Germinal center (tissue), 1 donor: ENCODE measurements around the gene PLK3.
A peak's percentile ranks its signal among the peaks of the same experiment; 100 is the strongest.
"Not testable (repeated sequence)": the region's sequence is repeated elsewhere in the genome, so short reads cannot be mapped to it uniquely, and the experiment has no call there.

Source experiments
- DNase-seq: peaks from one replicate; pipeline ENCODE4 v3.0.0; 2012; ENCODE audit warnings: mixed read lengths, low spot score

The PLK3 gene

DNA sequence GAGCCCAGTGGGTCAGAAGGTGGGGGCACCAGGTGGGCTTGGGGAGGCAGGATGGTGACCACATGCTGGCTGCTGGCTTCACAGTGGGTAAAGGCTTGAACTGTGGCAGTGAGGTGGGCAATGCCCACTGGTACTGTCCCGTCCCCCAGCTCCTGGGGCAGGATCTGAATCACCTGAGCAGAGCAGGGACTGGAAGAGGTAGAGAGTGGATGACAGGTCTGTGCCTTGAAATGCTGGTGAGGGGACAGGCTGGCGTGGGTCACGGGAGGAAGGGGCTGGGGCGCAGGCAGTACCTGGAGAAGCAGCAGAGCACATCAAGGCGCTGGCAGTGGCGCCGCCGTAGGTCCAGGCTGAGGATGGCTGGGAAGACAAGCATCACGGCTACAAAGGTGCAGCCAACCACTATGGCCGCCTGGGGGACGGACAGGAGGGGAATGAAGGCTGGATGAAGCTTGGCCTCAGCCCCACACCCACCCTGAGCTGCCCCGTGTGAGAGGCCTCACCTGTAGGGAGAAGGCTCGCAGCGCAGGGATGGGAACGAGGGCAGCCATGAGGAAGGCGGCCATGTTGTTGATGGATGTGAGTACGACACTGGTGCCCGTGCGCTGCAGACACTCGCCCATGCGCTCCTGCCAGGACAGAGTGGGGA lies 27.9 kb downstream of the PLK3 start:
- DNase-seq, result no peak

DNA sequence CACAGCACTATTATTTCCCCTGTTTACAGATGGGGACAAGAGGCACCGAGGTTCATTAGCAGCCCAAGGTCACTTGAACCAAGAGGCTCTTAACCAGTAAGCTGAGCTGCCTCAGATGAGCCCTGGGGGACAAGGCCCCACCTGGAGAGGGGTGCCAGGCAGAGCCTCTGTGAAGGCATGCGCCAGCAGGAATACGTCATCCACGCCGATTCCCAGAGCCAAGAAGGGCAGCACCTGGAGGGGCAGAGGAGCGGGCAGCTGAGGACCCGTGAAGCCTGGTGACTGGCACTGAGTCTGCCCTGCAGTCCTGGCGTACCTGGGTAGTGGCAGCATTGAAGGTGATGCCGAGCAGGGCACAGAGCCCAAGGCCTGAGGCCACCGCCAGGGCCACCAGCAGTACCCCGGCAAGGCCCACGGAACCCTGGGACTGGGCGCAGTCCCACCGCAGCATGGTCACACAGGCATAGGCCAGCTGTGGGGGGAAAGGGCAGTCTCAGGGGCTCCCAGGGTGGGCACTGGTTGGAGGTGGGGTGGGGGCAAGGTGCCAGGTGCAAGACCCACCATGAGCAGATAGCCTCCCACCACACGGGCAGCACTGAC lies 28.8 kb downstream of the PLK3 start:
- DNase-seq, result no peak

DNA sequence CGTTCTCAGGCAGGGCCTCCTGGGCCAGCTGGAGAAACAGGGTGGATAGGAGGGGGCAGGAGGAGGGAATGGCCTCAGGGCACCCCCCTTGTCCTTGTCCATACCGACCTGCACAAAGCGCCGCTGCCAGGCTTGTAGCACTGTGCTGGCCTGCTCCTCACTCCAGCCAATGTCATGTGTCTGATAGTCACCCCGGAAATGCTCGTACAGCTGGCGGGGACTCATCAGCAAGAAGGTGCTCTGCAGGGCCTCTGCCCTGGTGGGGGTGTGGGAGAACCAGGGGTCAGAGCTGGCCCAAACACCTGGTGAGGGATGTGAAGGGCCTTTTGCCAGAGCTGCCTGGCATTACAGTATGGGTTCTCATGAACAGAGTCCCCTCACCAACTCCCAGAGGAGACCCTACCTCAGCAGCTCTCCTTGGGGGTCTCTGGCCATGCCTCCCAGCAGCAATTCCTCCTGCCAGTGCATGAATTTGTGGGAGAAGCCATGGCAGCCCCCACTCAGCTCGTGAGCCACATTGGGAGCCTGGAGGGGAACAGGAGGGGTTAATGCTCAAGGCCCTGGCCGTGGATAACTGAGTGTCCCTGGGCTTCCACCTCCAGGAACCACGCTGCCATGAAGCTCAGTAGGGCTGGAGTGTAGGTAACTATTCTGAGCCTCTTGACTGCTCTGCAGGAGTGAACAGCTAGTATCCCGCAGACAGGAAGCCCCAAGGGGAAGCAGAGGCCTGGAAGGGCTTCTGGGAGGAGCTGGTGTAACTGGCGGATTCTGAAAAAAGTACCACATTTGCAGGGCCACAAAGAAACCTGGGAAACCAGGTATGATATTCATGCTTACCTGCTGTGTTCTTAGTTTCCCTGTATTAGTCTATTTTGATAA lies 29.6 kb downstream of the PLK3 start:
- DNase-seq, result no peak

DNA sequence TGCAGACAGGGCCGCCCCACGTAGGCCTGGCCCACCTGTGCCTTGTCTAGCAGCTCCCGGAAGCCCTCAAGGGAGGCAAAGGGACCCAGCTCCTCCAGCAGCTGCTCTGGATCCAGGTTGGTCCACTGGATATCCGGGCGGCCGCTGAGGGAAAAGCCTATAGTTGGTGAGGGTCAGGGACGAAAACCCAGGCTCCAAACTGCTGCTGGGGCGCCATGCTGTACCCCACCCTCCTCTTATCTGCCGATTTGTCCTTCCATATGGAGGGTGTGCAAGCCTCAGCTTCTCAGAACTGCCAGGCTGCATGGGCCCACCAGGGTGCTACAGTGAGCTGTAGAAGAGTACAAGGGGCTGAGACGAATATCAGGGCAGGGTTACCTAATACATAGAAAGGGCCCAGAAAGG lies 30.7 kb downstream of the PLK3 start:
- DNase-seq, result no peak

DNA sequence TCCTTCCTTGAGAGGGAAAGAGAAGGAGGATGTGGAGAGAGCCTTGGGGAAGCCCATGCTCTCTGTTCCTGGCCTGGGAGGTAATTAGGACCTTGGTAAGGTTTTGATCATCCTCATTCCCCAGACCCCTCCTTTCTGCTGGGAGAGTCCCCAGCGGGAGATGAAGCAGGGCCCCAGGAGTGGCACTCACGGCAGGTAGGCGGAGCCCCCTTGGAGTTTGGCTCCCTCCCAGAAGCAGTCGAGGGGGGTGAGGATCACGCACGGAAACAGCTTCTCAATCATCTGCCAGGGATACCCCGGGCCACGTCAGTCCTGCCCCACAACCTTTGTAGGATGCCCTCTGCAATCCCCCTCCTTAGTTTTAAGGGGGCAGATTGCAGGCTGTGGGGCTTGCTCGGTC lies 31.3 kb downstream of the PLK3 start:
- no peak for DNase-seq

DNA sequence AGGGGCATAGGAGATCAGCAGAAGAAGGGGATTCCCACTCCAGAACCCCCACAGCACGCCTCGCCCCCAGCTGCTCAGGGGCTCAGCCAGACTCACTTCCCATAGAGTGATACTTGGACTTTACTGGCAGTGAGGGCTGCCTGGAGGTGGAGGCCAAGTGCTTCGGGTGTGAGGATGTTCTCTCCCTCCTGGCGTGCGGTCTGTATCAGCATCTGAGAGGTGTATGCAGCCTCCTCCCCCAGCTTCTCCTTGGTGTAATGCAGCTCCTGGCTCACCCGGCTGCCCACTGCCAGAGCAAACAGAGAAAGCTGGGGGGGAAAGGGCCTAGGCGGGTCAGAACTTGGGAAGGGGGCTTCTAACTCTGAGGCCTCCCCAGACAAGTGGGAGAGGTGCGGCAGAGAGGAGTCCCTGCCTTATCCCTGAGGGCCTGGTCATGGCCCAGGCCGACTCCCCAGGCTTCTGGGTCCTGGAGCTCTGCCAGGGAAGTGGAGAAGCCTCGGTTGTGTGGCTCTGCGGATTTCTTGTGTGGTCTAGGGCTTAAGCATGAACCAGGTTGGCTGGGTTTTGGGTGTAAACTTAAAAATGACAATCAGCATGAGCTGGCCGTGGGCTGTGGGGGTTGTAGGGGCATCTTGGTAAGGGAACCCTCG lies 32.0 kb downstream of the PLK3 start:
- no peak for DNase-seq

DNA sequence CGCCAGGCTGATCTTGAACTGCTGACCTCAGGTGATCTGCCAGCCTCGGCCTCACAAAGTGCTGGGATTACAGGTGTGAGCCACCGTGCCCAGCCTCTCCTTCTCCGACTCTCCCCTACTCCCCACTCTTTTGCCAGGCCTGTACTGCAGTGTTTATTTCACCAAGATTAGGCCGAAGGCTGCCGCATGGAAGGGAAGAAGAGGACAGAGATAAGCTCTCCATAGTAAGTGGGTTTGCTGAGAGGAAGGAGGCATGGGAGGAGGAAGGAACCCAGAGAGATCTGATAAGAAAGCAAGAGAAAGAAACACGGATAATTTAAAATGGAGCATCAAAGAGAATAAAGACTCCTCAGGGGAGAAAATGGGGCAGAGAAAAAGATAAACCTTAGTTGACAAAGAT lies 34.2 kb downstream of the PLK3 start:
- no peak for DNase-seq

DNA sequence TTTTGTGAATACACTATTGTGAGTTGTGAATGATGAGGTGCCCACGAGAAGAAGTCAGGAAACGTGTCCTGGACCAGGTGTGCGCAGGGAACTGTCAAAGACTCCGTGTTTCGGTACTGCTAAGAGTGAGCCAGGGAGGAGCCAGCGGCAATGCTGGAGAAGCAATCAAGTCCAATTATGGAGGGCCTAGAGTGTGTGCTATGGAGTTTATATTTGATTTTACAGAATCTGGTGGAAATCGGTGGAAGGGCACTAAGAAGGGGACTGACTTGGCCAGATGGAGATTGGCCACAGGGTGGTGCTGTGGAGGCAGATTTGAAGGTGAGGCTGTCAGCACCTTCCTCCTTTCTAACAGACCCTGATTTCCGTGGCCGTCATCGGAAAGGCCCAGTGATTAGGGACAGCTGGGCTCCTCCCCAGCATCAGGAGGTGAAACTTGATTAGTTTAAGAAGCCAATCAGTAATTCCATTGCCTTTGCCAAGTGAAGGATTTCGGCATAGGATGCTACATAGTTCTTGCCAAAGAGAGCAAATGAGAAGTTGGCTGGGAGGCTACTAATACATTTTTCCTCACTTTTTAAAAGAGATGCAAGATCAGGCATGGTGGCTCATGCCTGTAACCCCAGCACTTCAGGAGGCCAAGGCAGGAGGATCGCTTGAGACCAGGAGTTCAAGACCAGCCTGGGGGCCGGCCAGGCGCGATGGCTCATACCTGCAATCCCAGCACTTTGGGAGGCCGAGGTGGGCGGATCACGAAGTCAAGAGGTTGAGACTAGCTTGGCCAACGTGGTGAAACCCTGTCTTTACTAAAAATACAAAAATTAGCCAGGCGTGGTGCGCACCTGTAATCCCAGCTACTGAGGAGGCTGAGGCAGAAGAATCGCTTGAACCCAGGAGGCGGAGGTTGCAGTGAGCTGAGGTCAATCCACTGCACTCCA lies 35.8 kb downstream of the PLK3 start:
- peak; percentile 81 for DNase-seq

DNA sequence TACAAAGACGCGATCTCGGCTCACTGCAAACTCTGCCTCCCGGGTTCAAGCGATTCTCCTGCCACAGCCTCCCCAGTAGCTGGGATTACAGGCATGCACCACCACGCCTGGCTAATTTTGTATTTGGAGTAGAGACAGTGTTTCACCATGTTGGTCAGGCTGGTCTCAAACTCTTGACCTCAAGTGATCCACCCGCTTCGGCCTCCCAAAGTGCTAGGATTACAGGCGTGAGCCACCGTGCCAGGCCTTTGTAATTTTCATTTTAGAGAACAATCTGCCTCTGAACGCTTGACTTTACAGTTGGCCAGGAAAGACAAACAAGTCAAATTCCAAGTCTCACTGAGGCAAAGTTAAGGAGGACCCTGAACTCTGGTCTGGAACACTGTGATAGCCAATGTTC lies 38.1 kb downstream of the PLK3 start:
- not testable (repeated sequence) for DNase-seq

DNA sequence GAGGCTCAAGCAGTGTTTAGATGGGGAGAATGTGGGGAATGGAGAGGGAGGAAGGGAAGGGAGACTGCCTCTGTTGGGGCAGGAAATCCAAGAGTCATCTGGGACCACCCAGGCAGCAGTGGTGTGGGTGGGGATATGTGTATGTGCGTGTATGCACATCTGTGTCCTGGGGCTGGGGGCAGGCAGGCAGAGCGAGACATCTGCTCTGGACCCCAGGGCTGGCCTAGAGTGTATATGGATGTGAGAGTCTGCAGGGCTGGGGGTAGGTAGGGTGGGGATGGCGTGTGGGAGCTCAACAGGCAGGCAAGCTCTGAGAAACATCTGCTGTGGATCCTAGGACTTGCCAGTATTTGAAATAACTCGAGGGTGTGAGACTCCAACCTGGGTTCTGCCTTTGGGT lies 39.4 kb downstream of the PLK3 start:
- no peak for DNase-seq

DNA sequence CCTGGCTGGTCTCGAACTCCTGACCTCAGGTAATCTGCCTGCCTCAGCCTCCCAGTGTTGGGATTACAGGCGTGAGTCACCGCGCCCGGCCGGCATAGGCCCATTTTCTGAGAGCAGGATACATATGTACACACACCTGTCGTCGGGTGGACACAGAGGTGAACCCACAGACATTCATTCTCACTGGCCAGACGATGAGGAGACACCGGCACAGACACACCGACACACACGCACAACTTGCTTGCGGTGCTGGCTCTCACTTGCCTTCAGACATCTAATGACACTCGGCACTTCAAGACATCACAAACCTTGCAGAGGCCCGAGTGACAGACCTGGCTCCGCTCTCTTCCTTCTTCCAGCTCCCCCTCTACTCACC lies 42.3 kb downstream of the PLK3 start:
- DNase-seq, result no peak

DNA sequence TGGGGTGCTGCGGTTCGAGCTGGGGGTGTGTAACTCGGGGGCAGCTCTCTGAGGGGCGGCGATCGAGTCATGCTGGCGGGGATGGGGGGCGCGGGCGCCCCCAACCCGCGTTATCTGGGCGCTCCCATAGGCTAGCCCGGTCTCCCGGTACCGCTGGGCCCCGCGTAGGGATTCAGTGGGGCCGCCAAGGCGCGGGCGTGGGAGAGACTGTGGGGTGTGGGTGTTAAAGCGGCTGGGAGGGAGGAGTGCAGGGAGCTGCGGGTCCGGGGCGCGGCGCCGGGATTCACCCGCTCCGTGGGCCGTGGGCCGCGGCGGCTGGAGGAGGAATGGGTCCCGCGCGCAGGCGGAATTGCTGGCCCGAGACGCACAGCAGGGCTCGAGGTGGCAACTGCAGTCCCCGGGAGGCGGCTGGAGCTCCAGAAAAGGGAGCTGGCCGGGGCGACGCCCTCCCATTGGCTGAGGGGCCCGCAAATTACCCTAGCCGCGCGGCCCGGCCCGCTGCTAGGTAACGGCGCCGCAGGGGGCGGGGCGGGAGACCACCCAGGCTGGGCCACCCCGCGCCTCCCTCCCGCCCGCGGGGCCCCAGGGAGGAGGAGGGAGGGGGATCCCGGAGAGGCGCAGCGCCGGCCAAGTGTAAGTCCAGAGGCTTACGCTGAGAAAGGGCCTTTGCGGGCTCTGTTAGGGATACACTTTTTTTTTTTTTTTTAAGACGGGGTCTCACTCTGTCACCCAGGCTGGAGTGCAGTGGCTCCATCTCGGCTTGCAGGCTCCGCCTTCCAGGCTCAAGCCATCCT lies 42.9 kb downstream of the PLK3 start, which contains the start of gene PTCH2:
Gene PTCH2, minus strand, starts transcription at position 392 of the 794 bp plus-strand sequence. Its CDS starts 321 bp downstream, at position 71.
- DNase-seq, result peak; percentile 57

DNA sequence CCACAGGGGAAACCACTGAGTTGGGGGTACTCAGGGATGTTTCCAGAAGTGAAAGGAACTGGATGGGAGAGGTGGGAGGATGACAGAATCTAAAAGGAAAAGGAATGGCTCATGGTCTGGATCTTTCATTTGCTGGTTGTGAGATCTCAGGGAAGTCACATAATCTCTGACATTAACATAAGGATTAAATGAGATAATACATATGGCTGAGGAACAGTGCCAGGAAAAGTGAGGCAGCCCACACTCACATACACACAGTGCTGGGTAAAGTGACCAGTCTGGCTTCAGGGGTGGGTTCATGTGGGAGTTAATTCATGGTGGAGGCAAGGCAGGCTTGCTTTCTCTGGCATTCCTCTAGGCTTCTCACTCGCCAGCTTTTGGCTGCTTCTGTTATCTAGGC lies 46.8 kb downstream of the PLK3 start:
- DNase-seq, result no peak

DNA sequence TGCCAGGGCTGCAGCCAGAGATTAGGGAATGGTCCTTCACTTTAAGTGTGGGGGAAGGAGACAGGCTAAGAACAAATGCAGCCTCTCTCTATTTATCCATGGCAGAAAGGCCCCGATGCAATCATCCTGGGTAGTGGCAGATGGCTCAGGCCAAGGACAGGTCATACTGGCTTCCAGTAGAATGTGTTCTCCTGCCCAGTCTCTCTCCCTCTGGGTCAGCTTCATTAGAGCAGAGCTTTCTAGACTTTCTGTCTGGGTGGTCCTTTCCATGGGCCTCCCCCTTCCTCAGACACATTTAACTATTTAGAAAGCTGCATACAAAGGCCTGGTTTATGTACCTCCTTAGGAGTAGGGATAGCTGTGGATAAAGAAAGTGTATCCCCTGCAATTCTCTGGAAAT lies 47.7 kb downstream of the PLK3 start:
- DNase-seq, result no peak

DNA sequence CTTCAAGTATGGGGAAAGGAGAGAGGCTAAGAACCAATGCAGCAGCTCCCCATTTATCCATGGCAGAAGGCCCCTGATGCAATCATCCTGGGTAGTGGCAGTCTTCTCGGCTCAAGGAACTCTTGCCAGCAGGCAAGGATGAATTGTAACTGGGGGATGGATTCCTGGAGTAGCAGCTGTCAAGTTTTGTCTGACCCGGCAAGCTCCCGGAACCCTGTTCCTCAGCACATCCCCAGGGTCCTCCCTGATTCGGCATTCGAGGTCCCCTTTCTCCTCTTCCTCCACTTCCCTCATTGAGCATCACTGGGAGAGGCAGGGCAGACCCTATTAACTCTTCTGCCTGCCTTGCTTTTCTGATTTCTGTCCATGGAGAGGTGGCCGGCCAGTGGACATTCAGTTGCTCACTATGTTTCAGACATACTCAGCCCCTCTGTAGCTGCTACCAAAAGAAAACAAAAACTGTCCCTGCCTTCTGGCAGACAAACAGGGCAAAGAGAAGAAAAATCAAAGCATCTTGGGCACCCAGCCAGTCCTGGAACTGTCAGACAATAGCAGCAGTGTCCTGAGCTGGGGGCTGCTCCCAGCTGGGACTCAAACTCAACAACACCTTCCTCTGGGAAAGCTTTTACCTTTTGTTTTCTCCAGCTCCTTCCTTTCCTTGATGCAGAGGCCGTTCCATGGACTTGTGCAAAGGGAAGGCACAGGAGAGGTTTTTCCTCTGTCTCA lies 48.4 kb downstream of the PLK3 start:
- no peak for DNase-seq

DNA sequence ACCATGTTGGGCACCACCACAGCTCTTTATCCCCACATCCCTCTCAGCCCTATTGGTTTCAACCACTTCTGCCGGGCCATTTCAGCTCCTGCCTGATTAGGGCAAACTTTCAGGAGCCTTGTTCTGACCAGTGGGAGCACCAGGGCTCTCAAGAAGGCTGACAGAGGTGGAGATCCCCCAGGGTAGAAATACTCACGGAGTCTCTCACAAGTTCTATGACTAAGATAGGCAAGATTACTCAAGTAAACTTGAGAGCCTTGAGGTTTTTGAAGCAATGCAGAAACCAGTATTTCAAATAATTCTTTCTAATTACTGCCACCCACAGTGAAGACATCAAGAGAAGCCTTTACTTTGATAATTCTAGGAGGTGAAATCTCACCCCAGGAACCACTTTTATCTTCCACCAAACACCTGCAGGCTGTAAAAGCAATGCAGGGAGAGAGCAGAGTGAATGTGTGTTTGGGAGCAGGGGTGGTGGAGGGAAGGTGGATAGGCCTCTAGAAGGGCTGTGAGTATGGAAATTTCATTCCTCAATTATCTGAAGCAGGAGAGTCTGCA lies 49.5 kb downstream of the PLK3 start:
- DNase-seq, result no peak

DNA sequence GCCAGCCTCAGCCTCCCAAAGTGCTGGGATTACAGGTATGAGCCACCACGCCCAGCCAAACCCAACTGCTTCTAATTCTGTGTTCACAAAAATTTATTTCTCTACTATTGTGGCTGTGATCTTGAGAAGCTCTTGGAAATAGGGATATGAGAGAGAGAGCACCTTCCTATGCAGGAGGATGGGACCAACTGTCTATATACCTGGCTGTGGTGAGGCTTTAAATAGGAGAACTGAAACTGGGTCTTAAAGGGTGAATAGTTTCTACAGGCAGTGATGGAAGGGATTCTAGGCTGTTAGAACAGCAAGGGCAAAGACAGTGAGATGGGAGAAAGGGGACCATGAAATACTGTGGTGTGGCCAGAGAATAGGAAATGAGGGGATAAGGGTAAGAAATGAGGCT lies 51.1 kb downstream of the PLK3 start:
- peak; percentile 33 for DNase-seq

DNA sequence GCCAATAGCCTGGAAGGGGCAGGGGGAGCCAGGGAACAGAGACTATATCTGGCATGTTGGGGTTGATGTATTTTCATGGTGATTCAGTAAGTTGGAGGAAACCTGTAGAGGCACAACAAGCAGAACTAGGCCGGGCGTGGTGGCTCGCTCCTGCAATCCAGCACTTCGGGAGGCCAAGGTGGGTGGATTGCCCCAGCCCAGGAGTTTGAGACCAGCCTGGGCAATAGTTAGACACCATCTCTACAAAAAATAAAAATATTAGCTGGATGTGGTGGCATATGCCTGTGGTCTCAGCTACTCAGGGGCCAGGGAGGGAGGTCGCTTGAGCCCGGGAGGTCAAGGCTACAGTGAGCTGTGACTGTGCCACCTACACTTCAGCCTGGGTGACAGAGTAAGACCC lies 53.0 kb downstream of the PLK3 start:
- no peak for DNase-seq

DNA sequence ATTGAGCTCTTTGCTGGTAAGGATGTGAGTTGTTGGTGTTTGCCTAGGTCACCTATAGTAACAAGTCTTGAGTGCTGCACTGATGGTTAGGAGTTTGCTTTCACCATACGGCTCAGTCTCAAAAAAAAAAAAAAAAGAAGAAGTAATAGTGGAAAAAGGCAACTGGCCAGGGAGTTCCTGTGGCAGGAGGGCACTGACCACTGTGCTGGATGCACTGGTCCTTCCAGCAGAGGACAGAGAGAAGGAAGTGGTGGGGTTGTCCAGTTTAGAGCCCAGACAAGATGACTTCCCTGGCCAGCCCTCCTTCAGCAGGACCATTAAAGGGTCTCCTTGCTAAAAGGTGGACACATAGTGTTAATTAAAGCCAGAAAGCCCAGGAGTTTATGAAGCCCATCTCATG lies 54.8 kb downstream of the PLK3 start:
- DNase-seq, result no peak
